Hepatocyte (in vitro differentiated cells): Measurements from ENCODE around the gene MAB21L4.

ENCODE experiments used
- CTCF ChIP-seq: fragments of 200-600 bp; sonication (generic); IDR thresholded peaks from 2 replicates; pipeline ENCODE4 v1.5.1; 2016; ENCODE audit warnings: antibody characterized with exemption, mild to moderate bottlenecking; ENCODE audit not compliant: poor library complexity
- EZH2phosphoT487 ChIP-seq: fragments of 200-600 bp; sonication (generic); IDR thresholded peaks from one replicate; pipeline ENCODE4 v1.6.1; 2018; ENCODE audit warnings: antibody characterized with exemption, mild to moderate bottlenecking, low read depth, moderate library complexity; ENCODE audit not compliant: unreplicated experiment, severe bottlenecking

- no peak for TF ChIP-seq CTCF
- TF ChIP-seq EZH2phosphoT487 = no peak
Measured at GRCh38 chr2:240915526-240916341, 19.8 kb upstream of the MAB21L4 start.
